ENCODE data around the gene ZNF738. TPM values are rescaled to one million over a fixed set of nuclear protein-coding genes. Genes with fewer than 3 reads are reported as not detected.

ZNF738 gene
- total and polyA plus RNA-seq, 2 experiments from 2014 or later = 137 to 138 TPM

DNA sequence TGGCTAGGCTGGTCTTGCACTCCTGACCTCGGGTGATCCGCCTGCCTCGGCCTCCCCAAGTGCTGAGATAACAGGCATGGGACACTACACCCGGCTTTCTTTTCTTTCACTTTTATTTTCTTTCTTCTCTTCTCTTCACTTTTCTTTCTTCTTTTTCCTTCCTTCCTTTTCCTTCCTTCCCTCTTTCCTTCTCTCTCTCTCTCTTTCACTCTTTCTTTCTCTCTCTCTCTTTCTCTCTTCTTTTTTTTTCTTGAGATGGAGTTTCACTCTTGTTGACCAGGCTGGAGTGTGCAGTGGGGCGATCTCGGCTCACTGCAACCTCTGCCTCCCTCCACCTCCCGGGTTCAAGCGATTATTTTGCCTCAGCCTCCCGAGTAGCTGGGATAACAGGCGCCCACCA is 37.3 kb downstream of the ZNF738 start (continued):
- TF ChIP-seq, protein P1, sequence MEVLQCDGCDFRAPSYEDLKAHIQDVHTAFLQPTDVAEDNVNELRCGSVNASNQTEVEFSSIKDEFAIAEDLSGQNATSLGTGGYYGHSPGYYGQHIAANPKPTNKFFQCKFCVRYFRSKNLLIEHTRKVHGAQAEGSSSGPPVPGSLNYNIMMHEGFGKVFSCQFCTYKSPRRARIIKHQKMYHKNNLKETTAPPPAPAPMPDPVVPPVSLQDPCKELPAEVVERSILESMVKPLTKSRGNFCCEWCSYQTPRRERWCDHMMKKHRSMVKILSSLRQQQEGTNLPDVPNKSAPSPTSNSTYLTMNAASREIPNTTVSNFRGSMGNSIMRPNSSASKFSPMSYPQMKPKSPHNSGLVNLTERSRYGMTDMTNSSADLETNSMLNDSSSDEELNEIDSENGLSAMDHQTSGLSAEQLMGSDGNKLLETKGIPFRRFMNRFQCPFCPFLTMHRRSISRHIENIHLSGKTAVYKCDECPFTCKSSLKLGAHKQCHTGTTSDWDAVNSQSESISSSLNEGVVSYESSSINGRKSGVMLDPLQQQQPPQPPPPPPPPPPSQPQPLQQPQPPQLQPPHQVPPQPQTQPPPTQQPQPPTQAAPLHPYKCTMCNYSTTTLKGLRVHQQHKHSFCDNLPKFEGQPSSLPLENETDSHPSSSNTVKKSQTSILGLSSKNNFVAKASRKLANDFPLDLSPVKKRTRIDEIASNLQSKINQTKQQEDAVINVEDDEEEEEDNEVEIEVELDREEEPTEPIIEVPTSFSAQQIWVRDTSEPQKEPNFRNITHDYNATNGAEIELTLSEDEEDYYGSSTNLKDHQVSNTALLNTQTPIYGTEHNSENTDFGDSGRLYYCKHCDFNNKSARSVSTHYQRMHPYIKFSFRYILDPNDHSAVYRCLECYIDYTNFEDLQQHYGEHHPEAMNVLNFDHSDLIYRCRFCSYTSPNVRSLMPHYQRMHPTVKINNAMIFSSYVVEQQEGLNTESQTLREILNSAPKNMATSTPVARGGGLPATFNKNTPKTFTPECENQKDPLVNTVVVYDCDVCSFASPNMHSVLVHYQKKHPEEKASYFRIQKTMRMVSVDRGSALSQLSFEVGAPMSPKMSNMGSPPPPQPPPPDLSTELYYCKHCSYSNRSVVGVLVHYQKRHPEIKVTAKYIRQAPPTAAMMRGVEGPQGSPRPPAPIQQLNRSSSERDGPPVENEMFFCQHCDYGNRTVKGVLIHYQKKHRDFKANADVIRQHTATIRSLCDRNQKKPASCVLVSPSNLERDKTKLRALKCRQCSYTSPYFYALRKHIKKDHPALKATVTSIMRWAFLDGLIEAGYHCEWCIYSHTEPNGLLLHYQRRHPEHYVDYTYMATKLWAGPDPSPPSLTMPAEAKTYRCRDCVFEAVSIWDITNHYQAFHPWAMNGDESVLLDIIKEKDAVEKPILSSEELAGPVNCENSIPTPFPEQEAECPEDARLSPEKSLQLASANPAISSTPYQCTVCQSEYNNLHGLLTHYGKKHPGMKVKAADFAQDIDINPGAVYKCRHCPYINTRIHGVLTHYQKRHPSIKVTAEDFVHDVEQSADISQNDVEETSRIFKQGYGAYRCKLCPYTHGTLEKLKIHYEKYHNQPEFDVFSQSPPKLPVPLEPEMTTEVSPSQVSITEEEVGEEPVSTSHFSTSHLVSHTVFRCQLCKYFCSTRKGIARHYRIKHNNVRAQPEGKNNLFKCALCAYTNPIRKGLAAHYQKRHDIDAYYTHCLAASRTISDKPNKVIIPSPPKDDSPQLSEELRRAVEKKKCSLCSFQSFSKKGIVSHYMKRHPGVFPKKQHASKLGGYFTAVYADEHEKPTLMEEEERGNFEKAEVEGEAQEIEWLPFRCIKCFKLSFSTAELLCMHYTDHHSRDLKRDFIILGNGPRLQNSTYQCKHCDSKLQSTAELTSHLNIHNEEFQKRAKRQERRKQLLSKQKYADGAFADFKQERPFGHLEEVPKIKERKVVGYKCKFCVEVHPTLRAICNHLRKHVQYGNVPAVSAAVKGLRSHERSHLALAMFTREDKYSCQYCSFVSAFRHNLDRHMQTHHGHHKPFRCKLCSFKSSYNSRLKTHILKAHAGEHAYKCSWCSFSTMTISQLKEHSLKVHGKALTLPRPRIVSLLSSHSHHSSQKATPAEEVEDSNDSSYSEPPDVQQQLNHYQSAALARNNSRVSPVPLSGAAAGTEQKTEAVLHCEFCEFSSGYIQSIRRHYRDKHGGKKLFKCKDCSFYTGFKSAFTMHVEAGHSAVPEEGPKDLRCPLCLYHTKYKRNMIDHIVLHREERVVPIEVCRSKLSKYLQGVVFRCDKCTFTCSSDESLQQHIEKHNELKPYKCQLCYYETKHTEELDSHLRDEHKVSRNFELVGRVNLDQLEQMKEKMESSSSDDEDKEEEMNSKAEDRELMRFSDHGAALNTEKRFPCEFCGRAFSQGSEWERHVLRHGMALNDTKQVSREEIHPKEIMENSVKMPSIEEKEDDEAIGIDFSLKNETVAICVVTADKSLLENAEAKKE (CRISPR knock-in tag; IDR thresholded peaks at IDR 0.05) = no peak

DNA sequence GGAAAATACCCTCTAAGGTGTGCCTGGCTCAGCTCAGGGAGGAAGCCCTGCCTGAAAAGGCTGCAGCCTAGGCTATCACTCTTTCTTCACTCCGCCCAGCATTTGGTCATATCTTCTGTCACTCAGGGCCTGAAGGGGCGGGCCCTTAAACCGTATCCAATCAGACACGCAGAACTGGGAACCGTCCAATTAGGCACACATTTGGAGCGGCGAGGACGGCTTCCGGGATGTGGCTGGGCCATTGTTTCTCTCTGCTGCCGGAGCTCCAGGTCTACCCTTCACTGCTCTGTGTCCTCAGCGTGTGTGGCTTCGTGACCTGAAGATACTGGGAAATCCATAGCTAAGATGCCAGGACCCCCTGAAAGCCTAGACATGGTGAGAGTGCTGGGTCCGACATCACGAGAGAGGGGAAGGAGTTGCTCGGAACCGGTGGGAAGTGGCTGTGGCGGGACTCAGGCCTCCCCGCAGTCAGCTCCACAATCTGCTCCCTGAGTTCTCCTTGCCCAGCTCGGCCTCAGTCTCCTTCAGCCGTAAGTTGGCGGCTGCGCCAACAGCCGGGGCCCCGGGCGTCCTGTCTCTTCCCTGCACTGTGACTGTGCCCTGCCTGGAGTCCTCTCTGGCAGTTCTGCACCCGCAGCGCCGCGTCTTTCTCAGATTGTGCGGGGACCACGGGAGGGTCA is 38.2 kb downstream of the ZNF738 start, which contains the start of gene ZNF493:
ZNF493 (plus strand) TSS at position 241 of the 680 bp plus-strand sequence; CDS start at position 346, 105 bp downstream.
- TF ChIP-seq EZH2 (IDR thresholded peaks at IDR 0.05; ENCODE audit: low read depth, unreplicated experiment) (no peak), STAT1 (IDR thresholded peaks at IDR 0.05; ENCODE audit: unreplicated experiment) (no peak), ZNF114 (CRISPR knock-in tag; IDR thresholded peaks at IDR 0.05) (no peak), POLR2AphosphoS5 (IDR thresholded peaks at IDR 0.05; ENCODE audit: low read depth) (peak; percentile 93)
- TF ChIP-seq, protein P2, sequence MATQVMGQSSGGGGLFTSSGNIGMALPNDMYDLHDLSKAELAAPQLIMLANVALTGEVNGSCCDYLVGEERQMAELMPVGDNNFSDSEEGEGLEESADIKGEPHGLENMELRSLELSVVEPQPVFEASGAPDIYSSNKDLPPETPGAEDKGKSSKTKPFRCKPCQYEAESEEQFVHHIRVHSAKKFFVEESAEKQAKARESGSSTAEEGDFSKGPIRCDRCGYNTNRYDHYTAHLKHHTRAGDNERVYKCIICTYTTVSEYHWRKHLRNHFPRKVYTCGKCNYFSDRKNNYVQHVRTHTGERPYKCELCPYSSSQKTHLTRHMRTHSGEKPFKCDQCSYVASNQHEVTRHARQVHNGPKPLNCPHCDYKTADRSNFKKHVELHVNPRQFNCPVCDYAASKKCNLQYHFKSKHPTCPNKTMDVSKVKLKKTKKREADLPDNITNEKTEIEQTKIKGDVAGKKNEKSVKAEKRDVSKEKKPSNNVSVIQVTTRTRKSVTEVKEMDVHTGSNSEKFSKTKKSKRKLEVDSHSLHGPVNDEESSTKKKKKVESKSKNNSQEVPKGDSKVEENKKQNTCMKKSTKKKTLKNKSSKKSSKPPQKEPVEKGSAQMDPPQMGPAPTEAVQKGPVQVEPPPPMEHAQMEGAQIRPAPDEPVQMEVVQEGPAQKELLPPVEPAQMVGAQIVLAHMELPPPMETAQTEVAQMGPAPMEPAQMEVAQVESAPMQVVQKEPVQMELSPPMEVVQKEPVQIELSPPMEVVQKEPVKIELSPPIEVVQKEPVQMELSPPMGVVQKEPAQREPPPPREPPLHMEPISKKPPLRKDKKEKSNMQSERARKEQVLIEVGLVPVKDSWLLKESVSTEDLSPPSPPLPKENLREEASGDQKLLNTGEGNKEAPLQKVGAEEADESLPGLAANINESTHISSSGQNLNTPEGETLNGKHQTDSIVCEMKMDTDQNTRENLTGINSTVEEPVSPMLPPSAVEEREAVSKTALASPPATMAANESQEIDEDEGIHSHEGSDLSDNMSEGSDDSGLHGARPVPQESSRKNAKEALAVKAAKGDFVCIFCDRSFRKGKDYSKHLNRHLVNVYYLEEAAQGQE (IDR thresholded peaks at IDR 0.05; ENCODE audit: unreplicated experiment) = no peak
- TF ChIP-seq, protein P3, sequence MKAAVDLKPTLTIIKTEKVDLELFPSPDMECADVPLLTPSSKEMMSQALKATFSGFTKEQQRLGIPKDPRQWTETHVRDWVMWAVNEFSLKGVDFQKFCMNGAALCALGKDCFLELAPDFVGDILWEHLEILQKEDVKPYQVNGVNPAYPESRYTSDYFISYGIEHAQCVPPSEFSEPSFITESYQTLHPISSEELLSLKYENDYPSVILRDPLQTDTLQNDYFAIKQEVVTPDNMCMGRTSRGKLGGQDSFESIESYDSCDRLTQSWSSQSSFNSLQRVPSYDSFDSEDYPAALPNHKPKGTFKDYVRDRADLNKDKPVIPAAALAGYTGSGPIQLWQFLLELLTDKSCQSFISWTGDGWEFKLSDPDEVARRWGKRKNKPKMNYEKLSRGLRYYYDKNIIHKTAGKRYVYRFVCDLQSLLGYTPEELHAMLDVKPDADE (IDR thresholded peaks at IDR 0.05) = peak; percentile 52; the same call in 1 of the 2 replicates
- Histone ChIP-seq H3K4me1 (ENCODE audit: insufficient read depth) (peaks cover 6% of the 10 kb centered on the region), H3K9me2 (ENCODE audit: insufficient read depth) (no peaks in the 10 kb centered on the region), H3K36me3 (ENCODE audit: insufficient read depth) (peaks cover 19% of the 10 kb centered on the region), H3K4me3 (peak within 1 kb of the TSS; percentile 95), H3K79me2 (replicated peaks; ENCODE audit: insufficient read depth) (peaks cover 48% of the 10 kb centered on the region), H3K27me3 (ENCODE audit: insufficient read depth) (no peaks in the 10 kb centered on the region), H3K27ac (ENCODE audit: low read depth) (peak within 1 kb of the TSS; percentile 68; the same call in 1 of the 2 replicates), H2AFZ (peak within 1 kb of the TSS; percentile 53; the same call in 1 of the 2 replicates), H3K4me2 (peak within 1 kb of the TSS; percentile 90), H3F3A (replicated peaks; ENCODE audit: low read depth) (no peaks in the 10 kb centered on the region), H4K20me1 (replicated peaks; ENCODE audit: insufficient read depth) (peaks cover 4% of the 10 kb centered on the region; the same call in 1 of the 2 replicates)
- Mint-ChIP-seq H3K4me1 (no peaks in the 10 kb centered on the region), H3K27me3 (ENCODE audit: insufficient read depth, low read depth, poor library complexity) (peaks cover 1% of the 10 kb centered on the region), H3K27ac (peak within 1 kb of the TSS; percentile 95), H3K4me3 (peak within 1 kb of the TSS; percentile 99), H3K36me3 (ENCODE audit: low read depth) (peaks cover 41% of the 10 kb centered on the region), H3K9me3 (peaks cover 17% of the 10 kb centered on the region)
- DNase-seq (ENCODE audit: low spot score) = peak; percentile 99
- ATAC-seq = peak; percentile 99

Measured in GM23338 (cell line).